HEK293T (cell line): ENCODE data around the gene MAD1L1.

Source experiments
- CTCF ChIA-PET: fragments of 350-600 bp; formaldehyde crosslinking; extraction: SDS; loops from one replicate; lab custom pipeline; 2021; ENCODE audit warnings: antibody characterized with exemption, inconsistent platforms; lab: Yijun Ruan, JAX
- POLR2A ChIA-PET: fragments of 350-600 bp; formaldehyde crosslinking; extraction: SDS; loops from one replicate; lab custom pipeline; 2020; ENCODE audit warnings: antibody characterized with exemption, inconsistent platforms; lab: Yijun Ruan, JAX
- DNase-seq: peaks from one replicate; pipeline ENCODE4 v3.0.0; 2012; ENCODE audit warnings: mixed read lengths; ENCODE audit errors: extremely low spot score
- ARNT ChIP-seq: fragments of 450-650 bp; IDR thresholded peaks from 2 replicates; pipeline ENCODE4 v1.6.1; 2017; ENCODE audit warnings: mild to moderate bottlenecking
- BHLHE40 ChIP-seq: fragments of 450-650 bp; IDR thresholded peaks from 2 replicates; pipeline ENCODE4 v1.6.1; 2016; ENCODE audit warnings: mild to moderate bottlenecking, moderate library complexity, borderline replicate concordance
- CTBP1 ChIP-seq: fragments of 450-650 bp; IDR thresholded peaks from 2 replicates; pipeline ENCODE4 v1.6.1; 2016; ENCODE audit warnings: borderline replicate concordance
- ELF4 ChIP-seq: fragments of 450-650 bp; IDR thresholded peaks from 2 replicates; pipeline ENCODE4 v1.6.1; 2017; ENCODE audit warnings: antibody characterized with exemption
- FOXA1 ChIP-seq: fragments of 450-650 bp; IDR thresholded peaks from 2 replicates; pipeline ENCODE4 v1.6.1; 2016; ENCODE audit warnings: mild to moderate bottlenecking
- FOXK2 ChIP-seq: fragments of 450-650 bp; IDR thresholded peaks from 2 replicates; pipeline ENCODE4 v1.6.1; 2016; ENCODE audit warnings: mild to moderate bottlenecking
- FOXM1 ChIP-seq: fragments of 450-650 bp; IDR thresholded peaks from 2 replicates; pipeline ENCODE4 v1.6.1; 2017; ENCODE audit warnings: mild to moderate bottlenecking, borderline replicate concordance
- HDGF ChIP-seq: fragments of 450-650 bp; IDR thresholded peaks from 2 replicates; pipeline ENCODE4 v1.6.1; 2017; ENCODE audit warnings: antibody characterized with exemption, borderline replicate concordance
- L3MBTL2 ChIP-seq: fragments of 450-650 bp; conservative IDR thresholded peaks from 2 replicates; pipeline ENCODE4 v1.6.1; 2016; ENCODE audit warnings: mild to moderate bottlenecking
- LEF1 ChIP-seq: fragments of 450-650 bp; IDR thresholded peaks from 2 replicates; pipeline ENCODE4 v1.6.1; 2017; ENCODE audit warnings: mild to moderate bottlenecking, borderline replicate concordance
- NFRKB ChIP-seq: fragments of 450-650 bp; IDR thresholded peaks from 2 replicates; pipeline ENCODE4 v1.6.1; 2016; ENCODE audit warnings: mild to moderate bottlenecking, moderate library complexity
- PKNOX1 ChIP-seq: fragments of 450-650 bp; IDR thresholded peaks from 2 replicates; pipeline ENCODE4 v1.6.1; 2016
- SP1 ChIP-seq: fragments of 450-650 bp; IDR thresholded peaks from 2 replicates; pipeline ENCODE4 v1.6.1; 2017
- SUZ12 ChIP-seq: fragments of 450-650 bp; IDR thresholded peaks from 2 replicates; pipeline ENCODE4 v1.6.1; 2016; ENCODE audit warnings: mild to moderate bottlenecking
- TARDBP ChIP-seq: fragments of 450-650 bp; IDR thresholded peaks from 2 replicates; pipeline ENCODE4 v1.6.1; 2016
- ZNF384 ChIP-seq: fragments of 450-650 bp; IDR thresholded peaks from 2 replicates; pipeline ENCODE4 v1.6.1; 2016

MAD1L1 gene

DNA sequence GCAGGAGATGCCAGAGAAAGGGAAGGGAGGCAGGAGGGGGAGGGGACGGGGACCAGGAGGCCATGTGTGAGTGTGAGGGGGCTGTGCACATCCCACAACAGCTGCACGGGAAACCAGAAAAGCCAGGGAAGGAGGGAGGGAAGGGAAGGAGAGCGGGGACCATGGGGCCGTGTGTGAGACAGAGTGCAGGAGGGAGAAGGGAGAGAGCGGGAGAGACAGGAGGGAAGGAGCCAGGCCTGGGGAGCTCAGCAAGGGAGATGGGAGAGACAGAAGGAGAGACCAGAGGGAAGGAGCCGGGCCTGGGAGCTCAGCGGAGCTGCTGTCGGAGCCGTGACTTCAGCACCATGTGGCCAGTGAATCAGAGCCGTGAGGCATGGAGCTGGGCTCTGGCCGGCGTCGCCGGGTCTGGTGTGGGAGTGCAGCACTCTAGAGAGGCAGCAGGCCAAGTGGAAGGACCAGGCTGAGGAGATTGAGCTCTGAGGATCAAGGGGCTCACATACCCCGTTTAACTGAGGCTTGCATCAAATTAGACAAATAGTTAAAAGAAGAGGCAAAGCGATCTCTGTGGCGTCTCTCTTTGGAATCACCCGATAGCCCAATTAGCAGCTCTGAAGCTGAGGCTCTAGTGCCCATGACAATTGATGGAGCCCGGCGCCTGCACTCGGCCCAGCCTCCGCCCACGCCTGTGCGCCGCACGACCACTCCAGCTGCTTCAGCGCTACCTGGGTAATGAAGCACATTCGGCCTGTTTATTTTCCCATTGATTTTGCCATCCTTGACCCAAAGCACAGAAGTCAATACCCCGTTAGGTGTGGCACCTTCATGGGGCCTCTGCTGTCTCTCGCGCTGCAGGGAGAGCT, 150.4 kb downstream of the MAD1L1 start:
- ChIA-PET CTCF (no interaction called here), POLR2A (no interaction called here)
- TF ChIP-seq SP1 (no peak), ZNF384 (no peak), CTBP1 (no peak), TARDBP (no peak), HDGF (no peak), SUZ12 (no peak), L3MBTL2 (no peak), PKNOX1 (no peak), BHLHE40 (no peak), NFRKB (no peak), FOXK2 (no peak), FOXA1 (no peak), LEF1 (no peak), ELF4 (no peak), FOXM1 (no peak), ARNT (no peak)
- no peak for DNase-seq

GRCh38 chr7:2081526-2082135, 151.1 kb downstream of the MAD1L1 start:
- TF ChIP-seq PKNOX1 (no peak), L3MBTL2 (no peak), ELF4 (no peak), NFRKB (no peak), ZNF384 (no peak), SP1 (no peak), SUZ12 (no peak), FOXK2 (no peak), HDGF (no peak), ARNT (no peak), LEF1 (no peak)
- ChIA-PET CTCF (no interaction called here), POLR2A (no interaction called here)
- no peak for DNase-seq

- DNase-seq, result no peak
- TF ChIP-seq CTBP1 (no peak), SUZ12 (no peak), FOXK2 (no peak), L3MBTL2 (no peak), TARDBP (no peak), FOXA1 (no peak), LEF1 (no peak), NFRKB (no peak), SP1 (no peak), ZNF384 (no peak), BHLHE40 (no peak), ARNT (no peak), HDGF (no peak), ELF4 (no peak), FOXM1 (no peak), PKNOX1 (no peak)
- POLR2A ChIA-PET, result no interaction called here
- CTCF ChIA-PET, result no interaction called here
Observed at GRCh38 chr7:2080477-2080876, 152.3 kb downstream of the MAD1L1 start.

DNA sequence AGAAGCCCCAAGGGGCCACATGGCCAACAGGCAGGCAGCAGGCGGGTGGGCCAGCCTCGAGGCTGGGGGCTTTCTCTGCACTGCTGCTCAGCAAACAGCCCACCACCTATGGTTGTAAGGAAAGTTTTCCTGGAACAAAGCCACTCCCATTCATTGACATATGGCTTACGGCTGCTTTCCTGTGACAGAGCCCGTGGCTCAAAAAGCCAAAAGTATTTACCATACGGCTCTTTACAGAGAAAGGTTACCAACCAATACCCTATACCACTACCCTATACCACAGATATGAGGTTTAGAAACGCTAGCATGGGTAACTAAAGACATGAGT, 152.7 kb downstream of the MAD1L1 start:
- TF ChIP-seq HDGF (no peak), NFRKB (no peak), ELF4 (no peak)
- no peak for DNase-seq
- ChIA-PET POLR2A (no interaction called here), CTCF (no interaction called here)

DNA sequence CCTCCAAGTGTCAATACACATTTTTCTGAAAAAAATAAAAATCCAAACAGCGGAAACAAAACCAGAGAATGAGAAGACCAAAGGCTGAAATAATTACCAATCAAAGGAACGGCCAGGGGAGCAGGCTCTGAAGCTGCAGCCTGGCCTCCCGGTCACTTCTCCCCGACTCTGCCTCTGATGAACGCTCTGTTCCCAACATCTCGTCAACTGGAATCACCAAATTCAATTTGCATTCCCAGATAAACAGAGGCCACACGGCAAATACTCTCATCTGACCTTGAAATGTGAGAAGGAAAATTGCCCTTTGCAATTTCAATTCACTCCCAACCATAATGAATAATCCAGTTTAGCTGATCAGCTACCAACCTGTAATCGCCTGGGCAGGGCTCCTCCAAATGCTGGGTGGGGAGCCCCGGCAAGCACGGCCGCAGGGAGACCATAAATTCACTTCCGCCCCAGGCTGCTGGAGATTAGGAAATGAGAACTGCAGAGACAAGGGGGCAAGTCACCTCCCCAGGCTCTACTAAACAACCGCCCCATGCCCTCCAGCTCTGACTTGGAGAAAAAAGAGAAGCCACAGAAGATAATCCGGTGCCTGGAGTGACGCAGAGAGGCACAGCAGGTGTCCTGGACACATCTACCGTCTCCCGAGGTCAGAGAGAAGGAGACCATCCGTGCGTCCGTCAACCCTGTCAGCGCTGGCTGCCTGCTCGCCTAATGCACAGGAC, 153.2 kb downstream of the MAD1L1 start:
- no peak for TF ChIP-seq SUZ12
- peak; percentile 19; the same call in 1 of the 2 replicates for TF ChIP-seq PKNOX1
- DNase-seq, result no peak
- POLR2A ChIA-PET, result no interaction called here
- CTCF ChIA-PET, result no interaction called here
